Neural crest cell (in vitro differentiated cells): ENCODE results near the gene PAQR5. TPM values are rescaled to one million over a fixed set of nuclear protein-coding genes. Genes with fewer than 3 reads are reported as not detected.

Experiments used
- DNase-seq: peaks from one replicate; pipeline ENCODE4 v3.0.0; 2021; ENCODE audit warnings: low read depth, mixed read lengths, low spot score
- H3K27ac Mint-ChIP-seq: one replicate; pipeline ENCODE4 v1.8.0; 2021; ENCODE audit warnings: mild to moderate bottlenecking, mixed read lengths; ENCODE audit not compliant: unreplicated experiment
- H3K27me3 Mint-ChIP-seq: 2 replicates; pipeline ENCODE4 v1.8.0; 2021; ENCODE audit warnings: low read depth, mild to moderate bottlenecking, mixed read lengths
- H3K36me3 Mint-ChIP-seq: 2 replicates; pipeline ENCODE4 v1.8.0; 2021; ENCODE audit warnings: low read depth, mild to moderate bottlenecking, mixed read lengths
- H3K4me1 Mint-ChIP-seq: 2 replicates; pipeline ENCODE4 v1.8.0; 2021; ENCODE audit warnings: mixed read lengths
- H3K4me3 Mint-ChIP-seq: one replicate; pipeline ENCODE4 v1.8.0; 2021; ENCODE audit warnings: mild to moderate bottlenecking, mixed read lengths
- H3K9me3 Mint-ChIP-seq: 2 replicates; pipeline ENCODE4 v1.8.0; 2021; ENCODE audit warnings: mixed read lengths
- total RNA-seq: library from RNA; stranded (reverse); gene quantifications from 2 replicates; pipeline ENCODE4 v1.2.1, GENCODE V29; 2021
- TF ChIP-seq, protein P1 (sequence below): fragments of 200-600 bp; sonication (generic); conservative IDR thresholded peaks from 2 replicates; pipeline ENCODE4 v1.5.0; 2021; ENCODE audit warnings: antibody characterized with exemption, mild to moderate bottlenecking

The PAQR5 gene
- total RNA-seq, 1 donor from 2014 or later: 0.21 TPM

DNA sequence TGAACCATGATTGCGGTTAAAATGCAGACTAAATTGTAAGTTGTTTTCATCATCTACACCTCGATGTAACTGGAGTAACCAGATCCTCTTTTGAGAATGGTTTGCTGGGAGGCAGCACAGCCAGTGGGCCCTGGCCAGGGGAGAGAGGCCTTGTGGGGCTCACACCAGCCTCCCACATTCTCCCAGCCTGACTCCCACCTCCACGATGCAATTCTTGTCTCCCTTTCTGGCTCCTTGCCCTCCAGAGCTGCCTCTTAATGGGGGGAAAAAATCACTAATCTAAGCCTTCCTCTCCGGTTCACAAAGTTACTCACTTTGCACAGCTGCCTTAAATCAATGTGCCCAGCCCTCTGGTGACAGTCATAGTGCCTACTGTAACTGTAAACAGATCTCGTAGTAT is 17.9 kb upstream of the PAQR5 start:
- no peaks in the 10 kb centered on the region for H3K27me3 Mint-ChIP-seq
- H3K4me3 Mint-ChIP-seq: no peak overlapping the region
- no peaks in the 10 kb centered on the region for H3K4me1 Mint-ChIP-seq
- TF ChIP-seq, protein P1, sequence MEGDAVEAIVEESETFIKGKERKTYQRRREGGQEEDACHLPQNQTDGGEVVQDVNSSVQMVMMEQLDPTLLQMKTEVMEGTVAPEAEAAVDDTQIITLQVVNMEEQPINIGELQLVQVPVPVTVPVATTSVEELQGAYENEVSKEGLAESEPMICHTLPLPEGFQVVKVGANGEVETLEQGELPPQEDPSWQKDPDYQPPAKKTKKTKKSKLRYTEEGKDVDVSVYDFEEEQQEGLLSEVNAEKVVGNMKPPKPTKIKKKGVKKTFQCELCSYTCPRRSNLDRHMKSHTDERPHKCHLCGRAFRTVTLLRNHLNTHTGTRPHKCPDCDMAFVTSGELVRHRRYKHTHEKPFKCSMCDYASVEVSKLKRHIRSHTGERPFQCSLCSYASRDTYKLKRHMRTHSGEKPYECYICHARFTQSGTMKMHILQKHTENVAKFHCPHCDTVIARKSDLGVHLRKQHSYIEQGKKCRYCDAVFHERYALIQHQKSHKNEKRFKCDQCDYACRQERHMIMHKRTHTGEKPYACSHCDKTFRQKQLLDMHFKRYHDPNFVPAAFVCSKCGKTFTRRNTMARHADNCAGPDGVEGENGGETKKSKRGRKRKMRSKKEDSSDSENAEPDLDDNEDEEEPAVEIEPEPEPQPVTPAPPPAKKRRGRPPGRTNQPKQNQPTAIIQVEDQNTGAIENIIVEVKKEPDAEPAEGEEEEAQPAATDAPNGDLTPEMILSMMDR: no peak
- no peaks in the 10 kb centered on the region for H3K9me3 Mint-ChIP-seq
- H3K36me3 Mint-ChIP-seq: no peaks in the 10 kb centered on the region
- no peak for DNase-seq
- H3K27ac Mint-ChIP-seq: peak overlapping the region; percentile 53

DNA sequence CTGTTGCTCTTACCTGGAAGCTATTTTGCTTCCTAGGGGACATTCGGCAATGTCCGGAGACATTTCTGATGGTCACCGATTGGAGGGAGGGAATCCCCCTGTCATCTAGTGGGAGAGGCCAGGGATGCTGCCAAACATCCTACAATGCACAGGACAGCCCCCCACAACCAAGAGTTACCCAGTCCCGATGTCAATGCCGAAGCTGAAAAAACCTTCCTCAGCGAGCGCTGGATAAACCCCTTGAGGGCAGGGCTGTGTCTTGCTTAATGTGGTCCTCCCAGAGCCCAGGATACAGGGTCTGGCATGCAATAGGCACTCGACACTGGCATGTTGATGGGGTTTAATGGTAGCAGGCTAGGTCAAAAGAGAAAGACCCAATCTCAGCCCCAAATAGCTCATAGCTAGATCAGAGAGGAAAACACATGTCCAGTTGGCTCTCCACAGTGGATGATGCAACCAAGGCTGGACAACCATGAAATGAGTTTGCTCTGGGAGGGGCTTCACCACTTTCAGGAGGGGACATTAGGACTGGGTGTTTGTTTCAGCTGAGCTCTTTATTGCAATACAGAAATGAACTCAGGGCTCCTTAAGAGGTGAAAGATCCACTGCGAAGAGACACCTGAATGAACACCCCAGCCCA is 16.5 kb upstream of the PAQR5 start:
- TF ChIP-seq, protein P1: no peak
- DNase-seq: no peak
- Mint-ChIP-seq H3K36me3 (no peaks in the 10 kb centered on the region), H3K9me3 (no peaks in the 10 kb centered on the region), H3K27me3 (no peaks in the 10 kb centered on the region), H3K4me1 (no peaks in the 10 kb centered on the region), H3K27ac (no peak overlapping the region), H3K4me3 (no peak overlapping the region)

DNA sequence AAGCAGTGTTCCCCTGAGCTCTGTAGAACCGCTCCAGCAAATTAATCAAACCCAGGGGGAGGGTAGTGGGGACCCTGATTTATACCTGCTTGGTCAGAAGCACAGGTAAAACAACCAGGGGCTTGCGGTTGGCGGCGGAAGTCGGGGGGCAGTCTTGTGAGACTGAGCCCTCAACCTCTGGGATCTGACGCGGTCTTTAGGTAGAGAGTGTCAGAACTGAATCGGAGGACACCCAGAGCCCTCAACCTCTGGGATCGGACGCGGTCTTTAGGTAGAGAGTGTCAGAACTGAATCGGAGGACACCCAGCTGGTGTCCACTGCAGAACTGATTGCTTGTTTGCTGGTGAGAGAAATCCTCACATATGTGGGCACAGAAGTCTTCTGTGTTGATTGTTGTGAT is 12.9 kb upstream of the PAQR5 start:
- H3K4me3 Mint-ChIP-seq: no peak overlapping the region
- no peaks in the 10 kb centered on the region for H3K4me1 Mint-ChIP-seq
- TF ChIP-seq, protein P1: no peak
- H3K27ac Mint-ChIP-seq: no peak overlapping the region
- no peaks in the 10 kb centered on the region for H3K9me3 Mint-ChIP-seq
- no peaks in the 10 kb centered on the region for H3K27me3 Mint-ChIP-seq
- DNase-seq: no peak
- H3K36me3 Mint-ChIP-seq: no peaks in the 10 kb centered on the region

DNA sequence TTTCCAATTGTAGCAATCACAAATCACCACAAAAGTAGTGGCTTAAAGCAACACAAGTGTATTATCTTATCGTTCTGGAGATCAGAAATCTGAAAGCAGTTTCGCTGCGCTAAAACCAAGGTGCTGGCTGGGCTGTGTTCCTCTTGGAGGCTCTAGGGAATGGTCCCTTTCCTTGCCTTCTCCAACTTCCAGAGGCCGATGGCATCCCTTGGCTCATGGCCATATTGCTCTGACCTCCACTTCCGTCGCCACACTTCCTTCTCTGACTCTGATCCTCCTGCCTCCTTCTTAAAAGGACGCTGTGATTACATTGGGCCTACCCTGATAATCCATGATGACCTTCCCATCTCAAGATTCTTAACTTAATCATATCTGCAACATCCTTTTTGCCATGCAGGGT is 10.7 kb upstream of the PAQR5 start:
- TF ChIP-seq, protein P1: no peak
- Mint-ChIP-seq H3K4me3 (no peak overlapping the region), H3K27ac (no peak overlapping the region), H3K36me3 (no peaks in the 10 kb centered on the region), H3K9me3 (no peaks in the 10 kb centered on the region), H3K27me3 (peaks cover 5% of the 10 kb centered on the region), H3K4me1 (no peaks in the 10 kb centered on the region)
- no peak for DNase-seq

DNA sequence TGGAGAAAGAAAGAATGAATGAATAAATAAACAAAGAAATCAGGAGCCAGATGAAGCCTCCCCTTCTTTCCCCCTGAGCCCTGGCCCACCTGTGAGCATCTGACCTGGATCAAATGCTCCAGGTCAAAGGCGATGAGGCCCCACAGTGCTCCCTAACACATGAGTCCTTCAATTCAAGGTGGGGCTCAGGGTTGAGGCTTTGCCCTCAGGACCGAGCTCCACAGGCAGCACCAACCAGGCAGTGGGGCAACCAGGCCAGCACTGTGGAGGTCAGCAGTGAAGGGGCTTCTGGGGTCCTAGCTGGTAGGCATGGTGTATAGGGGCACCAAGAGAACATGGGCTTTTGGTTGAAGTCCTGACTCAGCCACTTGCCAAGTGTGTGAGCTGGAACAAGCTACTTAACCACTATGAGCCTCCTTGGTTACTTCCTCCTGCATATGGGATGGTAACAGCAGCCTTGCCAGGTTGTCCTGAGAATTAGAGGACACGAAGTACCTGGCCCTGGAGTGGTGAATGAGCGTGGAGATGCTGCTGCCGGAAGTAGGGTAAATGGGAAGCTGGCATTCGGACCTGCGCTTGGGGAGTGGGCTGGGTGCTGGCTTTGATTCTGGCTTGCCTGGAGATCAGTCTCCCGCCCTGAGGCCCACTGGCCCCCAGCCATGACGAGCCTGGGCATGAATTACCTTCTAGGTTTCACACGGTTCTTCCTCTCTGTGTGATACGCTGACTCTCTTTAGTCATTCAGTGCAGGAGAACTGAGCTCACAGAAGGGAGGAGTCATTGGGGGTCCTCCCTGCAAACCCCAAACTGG is 10.0 kb upstream of the PAQR5 start:
- Mint-ChIP-seq H3K4me3 (no peak overlapping the region), H3K27me3 (peaks cover 7% of the 10 kb centered on the region), H3K36me3 (no peaks in the 10 kb centered on the region), H3K9me3 (no peaks in the 10 kb centered on the region), H3K4me1 (no peaks in the 10 kb centered on the region), H3K27ac (no peak overlapping the region)
- no peak for DNase-seq
- TF ChIP-seq, protein P1: no peak
